H1 (cell line): Measurements from ENCODE around the gene DRAM2. TPM values are rescaled to one million over a fixed set of nuclear protein-coding genes. Genes with fewer than 3 reads are reported as not detected.
A peak's percentile ranks its signal among the peaks of the same experiment; 100 is the strongest.

Experiments used
- CTCF ChIA-PET: fragments of 300-600 bp; sonication (Branson Sonifier 250); formaldehyde crosslinking; loops from one replicate; lab custom pipeline; 2021; ENCODE audit not compliant: partially characterized antibody; lab: Charles Lee
- POLR2A ChIA-PET: fragments of 300-600 bp; sonication (Branson Sonifier 250); formaldehyde crosslinking; loops from one replicate; lab custom pipeline; 2021; ENCODE audit warnings: inconsistent platforms; ENCODE audit not compliant: partially characterized antibody; lab: Charles Lee
- DNase-seq, 2 experiments: peaks; one replicate each; pipeline versions ENCODE4 v3.0.0 to v3.0.0-alpha.2; 2010 to 2022; ENCODE audit warnings: low spot score in 2 of 2, low read depth in 1 of 2, mixed read lengths in 1 of 2
- FAIRE-seq: peaks from 2 replicates; lab custom pipeline; 2011; peaks lifted over from hg19 to GRCh38; lab: Jason Lieb, UNC
- H2AFZ ChIP-seq: 2 replicates; pipeline ENCODE4 v1.8.1; 2012; ENCODE audit warnings: low read length, inconsistent platforms
- H2AK5ac ChIP-seq: 2 replicates; pipeline ENCODE4 v1.6.1; 2013; ENCODE audit warnings: low read depth, low read length
- H2BK120ac ChIP-seq: replicated peaks from 2 replicates; pipeline ENCODE3; 2013; ENCODE audit warnings: low read depth, low read length, inconsistent platforms
- H2BK12ac ChIP-seq: 2 replicates; pipeline ENCODE4 v1.6.1; 2013; ENCODE audit warnings: low read depth, low read length
- H2BK15ac ChIP-seq: 2 replicates; pipeline ENCODE4 v1.6.1; 2013; ENCODE audit warnings: low read length
- H2BK20ac ChIP-seq: 2 replicates; pipeline ENCODE4 v1.6.1; 2013; ENCODE audit warnings: low read length
- H2BK5ac ChIP-seq: 2 replicates; pipeline ENCODE4 v1.6.1; 2013; ENCODE audit warnings: low read depth, low read length
- H3K14ac ChIP-seq: 2 replicates; pipeline ENCODE4 v1.6.1; 2013; ENCODE audit warnings: inconsistent platforms; ENCODE audit not compliant: insufficient read length
- H3K18ac ChIP-seq: 2 replicates; pipeline ENCODE4 v1.6.1; 2013; ENCODE audit warnings: low read length; ENCODE audit errors: extremely low read depth
- H3K23ac ChIP-seq: 2 replicates; pipeline ENCODE4 v1.6.1; 2013; ENCODE audit warnings: inconsistent platforms; ENCODE audit not compliant: insufficient read length
- H3K23me2 ChIP-seq: 2 replicates; pipeline ENCODE4 v1.6.1; 2013; ENCODE audit warnings: low read depth, low read length
- H3K27ac ChIP-seq: 2 replicates; pipeline ENCODE4 v1.6.1; 2011; ENCODE audit warnings: low read depth, low read length, inconsistent platforms
- H3K27me3 ChIP-seq, 4 experiments: replicated peaks in 1 of 4; 1 replicate in 1 of 4; 2 replicates in 3 of 4; pipeline versions ENCODE4 v1.6.1 to v1.8.1; 2011 to 2013; ENCODE audit warnings: low read length in 3 of 4, mild to moderate bottlenecking in 3 of 4, inconsistent platforms in 2 of 4, mixed read lengths in 2 of 4, moderate library complexity in 1 of 4; ENCODE audit not compliant: control insufficient read depth in 3 of 4, insufficient read depth in 3 of 4; ENCODE audit errors: extremely low read depth in 1 of 4
- H3K36me3 ChIP-seq, 4 experiments: 2 replicates each; pipeline versions ENCODE4 v1.6.1 to v1.8.1; 2011 to 2013; ENCODE audit warnings: mild to moderate bottlenecking in 4 of 4, low read length in 3 of 4, moderate library complexity in 2 of 4, control low read depth in 1 of 4, inconsistent platforms in 1 of 4; ENCODE audit not compliant: insufficient read depth in 4 of 4, control insufficient read depth in 2 of 4
- H3K4ac ChIP-seq: replicated peaks from 2 replicates; pipeline ENCODE3; 2013; ENCODE audit warnings: low read length, low read depth, mixed read lengths, inconsistent platforms; ENCODE audit not compliant: insufficient read length
- H3K4me1 ChIP-seq, 4 experiments: replicated peaks in 1 of 4; 1 replicate in 1 of 4; 2 replicates in 3 of 4; pipeline versions ENCODE4 v1.6.1 to v1.8.1; 2011 to 2013; ENCODE audit warnings: low read length in 3 of 4, inconsistent platforms in 2 of 4, mixed read lengths in 1 of 4; ENCODE audit not compliant: insufficient read depth in 4 of 4, control insufficient read depth in 3 of 4
- H3K4me2 ChIP-seq, 2 experiments: 2 replicates each; pipeline versions ENCODE4 v1.6.1 to v1.8.1; 2011 to 2013; ENCODE audit warnings: low read depth in 2 of 2, low read length in 2 of 2, control low read depth in 1 of 2, inconsistent platforms in 1 of 2, mild to moderate bottlenecking in 1 of 2; ENCODE audit not compliant: insufficient read depth in 1 of 2
- H3K4me3 ChIP-seq, 4 experiments: fragments of 200-600, 300-600 bp in 1 of 4; sonication (generic), shearing (Covaris generic), sonication (Bioruptor Twin) in 1 of 4; 2 replicates each; pipeline versions ENCODE4 v1.5.1 to v1.8.1; 2011 to 2016; ENCODE audit warnings: low read length in 4 of 4, low read depth in 3 of 4, control low read depth in 2 of 4, inconsistent platforms in 2 of 4, mild to moderate bottlenecking in 2 of 4, mixed read lengths in 1 of 4, moderate library complexity in 1 of 4; ENCODE audit not compliant: insufficient read depth in 2 of 4; ENCODE audit errors: extremely low read depth in 1 of 4
- H3K56ac ChIP-seq: replicated peaks from 2 replicates; pipeline ENCODE3; 2013; ENCODE audit warnings: low read depth, mild to moderate bottlenecking, mixed read lengths, low read length, inconsistent platforms; ENCODE audit not compliant: insufficient read length
- H3K79me1 ChIP-seq: 2 replicates; pipeline ENCODE4 v1.6.1; 2013; ENCODE audit warnings: low read depth, low read length, control low read depth
- H3K79me2 ChIP-seq, 2 experiments: 2 replicates each; pipeline versions ENCODE4 v1.6.1 to v1.8.1; 2012 to 2013; ENCODE audit warnings: low read length in 2 of 2, mild to moderate bottlenecking in 2 of 2, inconsistent platforms in 1 of 2; ENCODE audit not compliant: insufficient read depth in 2 of 2, control insufficient read depth in 1 of 2
- H3K9ac ChIP-seq, 4 experiments: replicated peaks in 1 of 4; 1 replicate in 1 of 4; 2 replicates in 3 of 4; pipeline versions ENCODE4 v1.6.1 to v1.8.1; 2011 to 2013; ENCODE audit warnings: low read depth in 3 of 4, low read length in 3 of 4, control low read depth in 2 of 4, mild to moderate bottlenecking in 2 of 4, moderate library complexity in 2 of 4, inconsistent platforms in 1 of 4; ENCODE audit errors: extremely low read depth in 1 of 4
- H3K9me3 ChIP-seq, 2 experiments: 2 replicates each; pipeline versions ENCODE4 v1.6.1 to v1.8.1; 2012 to 2013; ENCODE audit warnings: mild to moderate bottlenecking in 2 of 2, moderate library complexity in 2 of 2, control low read depth in 1 of 2, inconsistent platforms in 1 of 2, low read depth in 1 of 2, low read length in 1 of 2, mixed read lengths in 1 of 2; ENCODE audit not compliant: insufficient read depth in 2 of 2
- H4K20me1 ChIP-seq, 2 experiments: replicated peaks in 1 of 2; 2 replicates each; pipeline versions ENCODE3 to v1.8.1; 2011 to 2013; ENCODE audit warnings: inconsistent platforms in 2 of 2, low read length in 2 of 2, mild to moderate bottlenecking in 1 of 2; ENCODE audit not compliant: insufficient read depth in 2 of 2, control insufficient read depth in 1 of 2
- H4K5ac ChIP-seq: 2 replicates; pipeline ENCODE4 v1.6.1; 2013; ENCODE audit warnings: low read length, low read depth, mixed read lengths, inconsistent platforms; ENCODE audit not compliant: insufficient read length
- H4K8ac ChIP-seq: 2 replicates; pipeline ENCODE4 v1.8.0; 2013; ENCODE audit warnings: mild to moderate bottlenecking, moderate library complexity, low read length, inconsistent platforms; ENCODE audit not compliant: insufficient read depth; ENCODE audit errors: extremely low read depth
- H4K91ac ChIP-seq: replicated peaks from 2 replicates; pipeline ENCODE3; 2013; ENCODE audit warnings: low read length, mixed read lengths, inconsistent platforms; ENCODE audit not compliant: insufficient read length
- EZH2 ChIP-seq: fragments of 200-600 bp; sonication (generic); IDR thresholded peaks from 2 replicates; pipeline ENCODE4 v1.7.1; 2012; ENCODE audit warnings: low read depth, mild to moderate bottlenecking, moderate library complexity, low read length, inconsistent platforms; ENCODE audit not compliant: severe bottlenecking
- JUN ChIP-seq: IDR thresholded peaks from 2 replicates; pipeline ENCODE4 v1.6.1; 2011; ENCODE audit warnings: low read depth, mild to moderate bottlenecking, improper control_type of control experiment, low read length
- KDM5A ChIP-seq: fragments of 200-600 bp; IDR thresholded peaks from 2 replicates; pipeline ENCODE4 v1.7.1; 2012; ENCODE audit warnings: mild to moderate bottlenecking, low read length, inconsistent platforms, mixed read lengths
- MAFK ChIP-seq: IDR thresholded peaks from 2 replicates; pipeline ENCODE4 v1.6.1; 2012; ENCODE audit warnings: low read depth, mild to moderate bottlenecking, improper control_type of control experiment, low read length
- RNF2 ChIP-seq: fragments of 200-900, 300-1000 bp; sonication (generic); IDR thresholded peaks from 2 replicates; pipeline ENCODE4 v1.7.1; 2016; ENCODE audit warnings: borderline replicate concordance, low read depth, mild to moderate bottlenecking, antibody characterized with exemption, low read length; ENCODE audit not compliant: poor library complexity, severe bottlenecking; ENCODE audit errors: missing control alignments
- WGBS, 2 experiments: shearing (Covaris generic) in 1 of 2; methylation state at CpG; one replicate each; pipeline versions ENCODE4 v1.1.6 to v1.1.7; 2013 to 2015; ENCODE audit warnings: low lambda C conversion rate in 2 of 2, mixed read lengths in 2 of 2, inconsistent platforms in 1 of 2, low coverage in 1 of 2, missing lambda C conversion rate in 1 of 2; ENCODE audit not compliant: insufficient replicate concordance in 2 of 2, insufficient coverage in 1 of 2, insufficient read length in 1 of 2; ENCODE audit errors: extremely low coverage in 1 of 2, missing lambda C conversion rate in 1 of 2; 5-methylcytosine and 5-hydroxymethylcytosine counted together
- polyA plus RNA-seq, 7 experiments: library from polyadenylated mRNA; depleted of rRNA in 3 of 7; stranded (reverse) in 5 of 7; unstranded in 2 of 7; fragments of >200 nt in 5 of 7; fragments of 200-250 nt in 2 of 7; gene quantifications; 1 replicate in 5 of 7; 2 replicates in 1 of 7; 4 replicates in 1 of 7; pipeline versions ENCODE4 v1.2.1 to v1.2.3, GENCODE V29; 2011 to 2013; ENCODE audit warnings: missing spikeins in 2 of 7, mixed read lengths in 2 of 7
- total RNA-seq: library from RNA; stranded (reverse); fragmentation: NEBNext Ultra II Directional; extraction: Animal tissue kit (Norgen Biotek cat#: 25700); gene quantifications from 2 replicates; pipeline ENCODE4 v1.2.1, GENCODE V29; 2021

Gene DRAM2
- total and polyA plus RNA-seq, 2 of the 8 experiments (the other 6 are each of a cell fraction or from before 2014, with no cell fraction given), result 35.2 to 68.2 TPM

GRCh38 chr1:111116496-111116895, 23.4 kb downstream of the DRAM2 start:
- Histone ChIP-seq H3K79me2 (no peaks in the 10 kb centered on the region), H2BK15ac (no peak overlapping the region), H2BK20ac (no peak overlapping the region), H3K14ac (no peak overlapping the region), H3K4ac (no peak overlapping the region), H3K23ac (no peak overlapping the region), H4K8ac (no peak overlapping the region), H3K9ac (no peak overlapping the region), H4K91ac (no peak overlapping the region), H3K23me2 (no peaks in the 10 kb centered on the region), H2BK120ac (no peak overlapping the region), H3K9me3 (no peaks in the 10 kb centered on the region), H2BK12ac (no peak overlapping the region), H3K4me3 (no peak overlapping the region), H3K4me1 (no peaks in the 10 kb centered on the region), H2BK5ac (no peak overlapping the region), H3K18ac (no peak overlapping the region), H4K20me1 (peaks cover 0 to 2% of the 10 kb centered on the region in 2 experiments), H2AFZ (no peak overlapping the region), H3K27me3 (peaks cover 0 to 1% (median 0%) of the 10 kb centered on the region in 4 experiments; a peak in 1 of 7 replicates), H3K56ac (no peak overlapping the region), H3K4me2 (no peak overlapping the region), H4K5ac (no peak overlapping the region), H3K27ac (no peak overlapping the region), H3K79me1 (no peaks in the 10 kb centered on the region), H2AK5ac (no peak overlapping the region), H3K36me3 (peaks cover 0 to 27% (median 4%) of the 10 kb centered on the region in 4 experiments; a peak in 4 of 8 replicates)
- 84% methylated on average over 2 of the region's 2 CpGs; no CpG with 5 or more reads in 1 of the 2 experiments for WGBS, 2 experiments
- DNase-seq (no peak), FAIRE-seq (no peak)
- TF ChIP-seq RNF2 (no peak), JUN (no peak), EZH2 (no peak), KDM5A (no peak), MAFK (0 out of 2 replicates have a peak, but pooled peaks have one; percentile 18)
- CTCF ChIA-PET, result no interaction called here
- POLR2A ChIA-PET, result no interaction called here
